Thymus (tissue), 11 donors: ENCODE results near the gene FAT1. TPM values are rescaled to one million over a fixed set of nuclear protein-coding genes. Genes with fewer than 3 reads are reported as not detected.

Experiments used
- DNase-seq, 9 donors: peaks; one replicate each; pipeline ENCODE4 v3.0.0-alpha.2; 2013; ENCODE audit warnings: low spot score in 9 of 9, low read depth in 6 of 9, missing footprints in 1 of 9
- H3K27ac ChIP-seq, 2 donors: one replicate each; pipeline ENCODE4 v1.5.1; 2013; ENCODE audit warnings: control low read depth in 1 of 2, low read depth in 1 of 2, low read length in 1 of 2, mild to moderate bottlenecking in 1 of 2, moderate library complexity in 1 of 2
- H3K27me3 ChIP-seq, 2 donors: one replicate each; pipeline ENCODE4 v1.5.1; 2013; ENCODE audit warnings: low read length in 1 of 2; ENCODE audit not compliant: control insufficient read depth in 2 of 2, insufficient read depth in 1 of 2
- H3K36me3 ChIP-seq, 2 donors: one replicate each; pipeline ENCODE4 v1.5.1; 2013; ENCODE audit warnings: low read length in 1 of 2, mild to moderate bottlenecking in 1 of 2, moderate library complexity in 1 of 2; ENCODE audit not compliant: control insufficient read depth in 2 of 2, insufficient read depth in 2 of 2
- H3K4me1 ChIP-seq, 2 donors: one replicate each; pipeline ENCODE4 v1.5.1; 2013; ENCODE audit warnings: low read length in 2 of 2; ENCODE audit not compliant: control insufficient read depth in 2 of 2, insufficient read depth in 2 of 2
- H3K4me3 ChIP-seq, 2 donors: one replicate each; pipeline ENCODE4 v1.5.1; 2013; ENCODE audit warnings: low read length in 2 of 2, control low read depth in 1 of 2, mild to moderate bottlenecking in 1 of 2
- H3K9me3 ChIP-seq, 2 donors: one replicate each; pipeline ENCODE4 v1.5.1; 2013; ENCODE audit warnings: low read length in 1 of 2, mild to moderate bottlenecking in 1 of 2; ENCODE audit not compliant: control insufficient read depth in 2 of 2, insufficient read depth in 1 of 2
- WGBS: extraction: QIAGEN DNeasy Blood & Tissue Kit; methylation state at CpG from one replicate; pipeline ENCODE4 v1.1.7; 2013; 5-methylcytosine and 5-hydroxymethylcytosine counted together
- polyA plus RNA-seq: library from polyadenylated mRNA; stranded (reverse); fragments of 200-250 nt; gene quantifications from one replicate; pipeline ENCODE4 v1.2.3, GENCODE V29; 2013
- total RNA-seq: library from RNA; stranded (reverse); fragments of 120-200 nt; gene quantifications from one replicate; pipeline ENCODE4 v1.2.4, GENCODE V29; 2013
- donor health status: healthy.

The FAT1 gene
- total and polyA plus RNA-seq, 2 donors = 9.0 to 16.1 TPM

DNA sequence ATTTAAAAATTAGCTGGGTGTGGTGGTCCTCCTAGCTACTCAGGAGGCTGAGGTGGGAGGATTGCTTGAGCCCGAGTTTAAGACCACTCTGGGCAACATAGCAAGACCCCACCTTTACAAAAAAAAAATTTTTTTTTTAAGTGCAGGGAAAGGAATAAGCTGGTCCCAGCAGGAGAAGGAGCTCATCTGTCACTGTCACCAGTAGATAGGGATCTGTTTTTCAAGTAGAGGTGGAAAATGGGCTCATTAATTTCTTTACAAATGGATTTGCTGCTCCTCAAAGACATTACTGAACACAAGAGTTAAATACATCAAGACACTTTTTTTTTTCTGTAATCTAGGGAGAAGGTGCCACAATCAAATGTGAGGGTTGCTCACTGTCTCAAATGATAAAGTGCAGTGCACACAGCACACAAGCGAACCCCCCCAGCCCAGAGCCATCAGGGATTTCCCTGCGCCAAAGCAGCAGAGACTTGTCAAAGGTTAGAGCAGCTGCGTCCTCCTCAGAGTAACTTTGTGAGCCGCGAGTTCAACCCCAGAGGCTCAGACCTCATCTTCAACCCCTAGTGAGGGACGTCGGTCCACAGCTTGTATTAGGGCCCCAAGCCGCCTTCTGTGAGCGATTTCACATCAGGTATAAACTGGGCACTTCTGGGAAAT lies 154.0 kb downstream of the FAT1 start:
- H3K4me3 ChIP-seq = no peak overlapping the region
- WGBS = 80% methylated on average over 10 of the region's 10 CpGs
- no peak overlapping the region for H3K27ac ChIP-seq
- no peaks in the 10 kb centered on the region for H3K36me3 ChIP-seq
- H3K4me1 ChIP-seq = no peaks in the 10 kb centered on the region
- H3K9me3 ChIP-seq = peaks cover 0 to 3% of the 10 kb centered on the region in 2 donors
- H3K27me3 ChIP-seq = no peaks in the 10 kb centered on the region
- no peak for DNase-seq

DNA sequence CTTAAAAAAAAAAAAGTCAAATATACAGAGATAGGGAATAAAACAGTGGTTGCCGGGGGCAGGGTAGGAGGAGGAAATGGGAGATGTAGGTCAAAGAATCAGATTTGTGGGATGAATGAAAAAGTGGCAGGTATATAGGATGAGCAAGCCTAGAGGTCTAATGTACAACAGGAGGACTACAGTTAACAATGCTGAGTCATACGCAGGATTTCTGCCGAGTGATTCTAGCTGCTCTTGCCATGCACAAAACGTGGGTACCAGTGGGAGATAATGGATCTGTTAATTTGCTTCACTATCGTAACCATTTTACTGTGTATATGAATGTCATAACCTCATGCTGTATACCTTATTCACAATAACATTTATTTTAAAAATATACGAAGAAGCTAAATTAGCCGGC lies 157.6 kb downstream of the FAT1 start:
- no peaks in the 10 kb centered on the region for H3K36me3 ChIP-seq
- DNase-seq = no peak
- H3K27ac ChIP-seq = no peak overlapping the region
- no peaks in the 10 kb centered on the region for H3K4me1 ChIP-seq
- no peaks in the 10 kb centered on the region for H3K27me3 ChIP-seq
- no peak overlapping the region for H3K4me3 ChIP-seq
- H3K9me3 ChIP-seq = no peaks in the 10 kb centered on the region
- 90% methylated on average over 7 of the region's 7 CpGs for WGBS

DNA sequence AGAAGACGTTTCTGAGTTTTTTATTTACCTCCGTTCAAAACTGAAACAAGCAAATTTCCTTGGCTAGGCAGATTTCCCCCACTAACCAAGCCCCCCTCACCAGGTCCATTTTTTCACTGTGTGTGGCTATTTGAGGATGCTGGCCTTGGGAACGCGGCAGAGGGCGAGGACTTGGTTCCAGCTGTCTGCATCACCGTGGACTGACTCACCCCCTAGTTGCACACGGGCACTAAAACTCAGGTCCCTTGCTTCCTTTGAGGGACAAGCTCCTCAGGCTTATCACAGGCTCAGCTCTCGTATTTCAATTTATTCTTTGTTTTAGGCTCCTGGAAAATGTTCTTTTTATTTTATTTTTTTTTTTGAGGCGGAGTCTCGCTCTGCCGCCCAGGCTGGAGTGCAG lies 159.9 kb downstream of the FAT1 start:
- Histone ChIP-seq H3K36me3 (no peaks in the 10 kb centered on the region), H3K27ac (no peak overlapping the region), H3K27me3 (no peaks in the 10 kb centered on the region), H3K4me1 (no peaks in the 10 kb centered on the region), H3K9me3 (no peaks in the 10 kb centered on the region), H3K4me3 (no peak overlapping the region)
- 93% methylated on average over 11 of the region's 11 CpGs for WGBS
- DNase-seq = no peak

DNA sequence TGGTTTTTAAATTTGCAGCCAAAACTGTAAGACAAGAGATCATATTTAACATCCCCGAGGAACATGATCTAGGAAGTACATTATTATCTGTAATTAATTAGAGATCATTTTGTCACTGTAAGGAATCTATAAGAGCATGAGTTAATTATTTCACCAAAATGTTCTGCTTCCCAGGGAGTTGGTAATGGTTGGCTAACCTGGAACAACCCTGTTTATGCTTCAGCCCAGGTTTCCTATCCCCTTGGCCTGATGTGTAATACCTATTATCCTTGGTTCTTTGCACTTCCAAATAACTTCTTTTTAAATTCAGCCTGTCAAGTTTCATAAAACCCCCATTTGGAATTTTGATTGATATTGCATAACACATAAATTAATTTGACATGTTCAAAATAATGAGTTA lies 161.9 kb downstream of the FAT1 start:
- Histone ChIP-seq H3K36me3 (no peaks in the 10 kb centered on the region), H3K27ac (no peak overlapping the region), H3K27me3 (no peaks in the 10 kb centered on the region), H3K4me3 (no peak overlapping the region), H3K4me1 (no peaks in the 10 kb centered on the region), H3K9me3 (no peaks in the 10 kb centered on the region)
- DNase-seq = no peak
- 83% methylated on average over 1 of the region's 1 CpG for WGBS

DNA sequence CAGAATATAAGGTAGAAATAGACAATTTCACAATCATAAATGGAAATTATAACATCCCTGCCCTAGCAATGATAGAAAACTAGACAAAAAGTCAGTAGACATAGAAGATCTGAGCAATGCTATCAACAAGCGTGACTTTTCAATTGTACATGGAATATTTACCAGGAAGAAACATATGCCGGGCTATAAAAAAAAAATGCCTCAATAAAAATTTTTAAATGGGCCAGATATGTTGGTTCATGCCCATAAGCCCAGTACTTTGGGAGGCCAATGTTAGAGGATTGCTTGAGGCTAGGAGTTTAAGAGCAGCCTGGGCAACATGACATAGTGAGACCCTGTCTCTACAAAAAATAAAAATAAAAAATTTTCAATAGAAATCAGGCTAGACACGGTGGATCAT lies 163.0 kb downstream of the FAT1 start:
- Histone ChIP-seq H3K9me3 (no peaks in the 10 kb centered on the region), H3K36me3 (no peaks in the 10 kb centered on the region), H3K4me3 (no peak overlapping the region), H3K27me3 (peaks cover 0 to under 1% of the 10 kb centered on the region in 2 donors), H3K27ac (no peak overlapping the region), H3K4me1 (no peaks in the 10 kb centered on the region)
- 97% methylated on average over 3 of the region's 3 CpGs for WGBS
- DNase-seq = no peak

DNA sequence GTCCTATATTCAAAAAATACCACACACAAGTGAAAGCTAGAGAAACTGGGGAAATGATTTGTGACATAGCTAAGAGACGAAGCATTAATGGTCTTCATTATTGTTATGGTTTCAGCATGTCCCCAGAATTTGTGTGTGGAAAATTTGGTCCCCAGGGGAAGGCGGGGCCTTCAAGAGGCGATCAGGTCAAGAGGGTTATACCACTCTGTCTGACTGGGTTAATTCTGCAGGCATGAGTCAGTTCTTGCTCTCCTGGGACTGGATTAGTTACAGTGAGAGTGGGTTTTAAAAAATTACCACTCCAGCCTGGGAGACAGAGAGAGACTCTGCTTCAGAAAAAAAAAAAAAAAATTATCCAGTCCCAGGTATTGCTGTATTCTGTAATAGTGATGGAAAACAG lies 166.2 kb downstream of the FAT1 start:
- Histone ChIP-seq H3K4me1 (no peaks in the 10 kb centered on the region), H3K9me3 (no peaks in the 10 kb centered on the region), H3K4me3 (no peak overlapping the region), H3K36me3 (no peaks in the 10 kb centered on the region), H3K27me3 (peaks cover 3 to 14% of the 10 kb centered on the region in 2 donors), H3K27ac (no peak overlapping the region)
- DNase-seq = no peak
- 88% methylated on average over 3 of the region's 3 CpGs for WGBS

DNA sequence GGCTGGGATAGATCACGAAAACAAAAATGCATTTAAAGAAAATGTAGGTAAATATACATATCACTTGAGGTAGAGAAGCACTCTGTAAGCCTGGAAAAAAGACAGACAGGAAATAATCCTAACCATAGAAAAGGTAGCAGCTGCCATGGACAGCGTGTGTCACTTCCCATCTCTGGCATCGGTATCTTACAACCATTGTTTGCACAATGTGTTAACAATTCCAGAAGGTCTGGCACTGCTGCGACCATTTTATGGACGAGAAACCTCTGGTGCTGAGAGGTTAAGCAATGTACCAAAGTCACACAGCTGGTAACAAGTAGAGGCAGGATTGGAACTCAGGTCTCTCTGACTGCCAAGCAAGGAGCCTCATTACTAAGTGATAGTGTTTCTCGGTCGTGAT lies 166.6 kb downstream of the FAT1 start:
- no peak for DNase-seq
- Histone ChIP-seq H3K27me3 (peaks cover 3 to 14% of the 10 kb centered on the region in 2 donors), H3K27ac (no peak overlapping the region), H3K4me1 (no peaks in the 10 kb centered on the region), H3K4me3 (no peak overlapping the region), H3K36me3 (no peaks in the 10 kb centered on the region), H3K9me3 (no peaks in the 10 kb centered on the region)
- 72% methylated on average over 7 of the region's 7 CpGs for WGBS

DNA sequence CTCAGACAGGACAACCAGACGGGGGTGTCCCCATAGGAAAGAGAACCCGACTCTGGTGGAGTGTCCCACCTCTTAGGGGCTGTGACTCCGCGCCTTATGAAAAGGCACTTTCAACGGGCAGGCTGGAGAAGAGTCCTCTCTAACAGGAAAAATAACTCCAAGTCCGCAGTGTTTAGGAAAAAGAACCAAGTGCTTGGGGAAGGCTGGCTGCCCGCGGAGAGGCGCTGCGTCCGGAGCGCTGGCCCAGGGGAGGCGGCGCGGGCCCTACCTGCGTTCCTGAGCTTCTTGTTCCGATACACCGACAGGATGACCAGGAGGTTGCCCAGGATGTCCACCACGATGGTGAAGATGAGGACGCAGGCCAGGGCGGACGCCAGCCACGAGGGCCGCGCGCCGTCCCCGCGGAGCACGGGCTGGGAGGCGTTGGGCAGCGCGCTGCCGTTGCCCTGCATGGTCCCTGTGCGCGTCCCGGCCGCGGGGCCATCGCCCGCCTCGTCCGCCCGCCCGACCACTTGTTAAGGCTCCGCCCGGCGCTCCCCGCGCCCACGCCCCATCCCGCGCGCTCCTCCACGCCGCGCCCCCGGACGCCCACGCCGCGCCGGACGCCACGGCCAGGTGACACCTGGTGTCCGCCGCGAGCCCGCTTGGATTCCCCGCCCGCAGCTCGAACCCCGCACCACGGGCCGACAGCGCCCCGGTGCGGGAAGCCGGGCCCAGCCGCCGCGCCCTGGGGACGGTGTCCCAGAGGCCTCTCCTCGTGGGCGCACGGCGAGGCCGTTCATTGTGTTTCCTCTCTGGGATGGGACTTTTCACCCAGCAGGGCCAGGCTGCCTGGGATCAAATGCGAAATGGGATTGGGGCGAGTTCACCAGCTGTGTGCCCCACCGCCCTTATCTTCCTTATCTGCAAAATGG lies 168.5 kb downstream of the FAT1 start, which contains the start of gene MTNR1A:
TSS of gene MTNR1A (minus strand) at position 654 of the 914 bp plus-strand sequence. CDS start at position 452, 202 bp downstream.
- WGBS = 7% methylated on average over 91 of the region's 91 CpGs
- DNase-seq = no peak

DNA sequence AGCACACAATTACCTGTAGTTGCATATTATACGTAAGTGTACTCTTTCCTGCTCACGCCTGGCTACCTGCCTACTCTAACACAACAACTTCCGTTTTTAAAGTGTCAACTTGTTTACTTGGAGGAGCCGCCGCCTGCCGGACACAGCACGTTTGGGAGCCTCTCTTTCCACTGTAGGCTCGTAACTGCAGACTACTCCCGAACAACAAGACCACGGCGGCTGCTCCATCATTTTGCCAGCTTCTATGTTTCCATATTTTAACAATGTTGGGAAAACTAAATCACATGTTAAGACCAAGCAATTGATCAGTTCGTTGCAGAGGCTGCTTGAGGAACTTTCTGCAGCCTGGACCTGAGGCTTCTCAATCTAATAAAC lies 169.1 kb downstream of the FAT1 start:
- no peaks in the 10 kb centered on the region for H3K36me3 ChIP-seq
- H3K9me3 ChIP-seq = no peaks in the 10 kb centered on the region
- H3K4me1 ChIP-seq = no peaks in the 10 kb centered on the region
- no peak for DNase-seq
- WGBS = 6% methylated on average over 12 of the region's 12 CpGs
- no peak overlapping the region for H3K27ac ChIP-seq
- H3K27me3 ChIP-seq = peaks cover 3 to 14% of the 10 kb centered on the region in 2 donors
- no peak overlapping the region for H3K4me3 ChIP-seq

More for the DNA sequence above, 168.5 kb downstream of the FAT1 start, which contains the start of gene MTNR1A:
- Histone ChIP-seq H3K27me3 (peaks cover 3 to 14% of the 10 kb centered on the region in 2 donors), H3K4me1 (no peaks in the 10 kb centered on the region), H3K36me3 (no peaks in the 10 kb centered on the region), H3K4me3 (no peak within 1 kb of the TSS), H3K9me3 (no peaks in the 10 kb centered on the region), H3K27ac (no peak within 1 kb of the TSS)
